NCI-H69 (cell line): ENCODE results near the gene YIPF1.
A peak's percentile ranks its signal among the peaks of the same experiment; 100 is the strongest.
"Not testable (repeated sequence)": the region's sequence is repeated elsewhere in the genome, so short reads cannot be mapped to it uniquely, and the experiment has no call there.

Experiments
- DNase-seq: peaks from one replicate; lab custom pipeline; 2025; lab: John Stamatoyannopoulos, UW

Gene YIPF1

GRCh38 chr1:53837924-53838653, 51.5 kb downstream of the YIPF1 start, which contains the start of gene NDC1:
Gene NDC1 (minus strand): TSS chr1:53838296. CDS start chr1:53838261, 35 bp downstream.
- DNase-seq: peak; percentile 95

DNA sequence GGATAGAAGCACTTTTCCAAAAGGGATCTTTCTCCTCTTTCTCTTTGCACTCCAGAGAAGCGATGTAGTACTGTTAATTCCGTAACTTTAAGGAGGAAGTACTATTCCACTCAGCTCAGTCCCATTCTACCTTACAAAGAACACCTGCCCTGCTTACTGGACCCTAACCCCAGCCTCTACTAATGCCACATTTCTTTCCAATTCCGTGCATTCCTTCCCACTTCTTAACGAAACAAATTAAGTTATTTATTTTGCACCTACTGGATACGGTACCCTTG, 52.0 kb downstream of the YIPF1 start:
- DNase-seq: peak; percentile 33

GRCh38 chr1:53835491-53835890, 54.1 kb downstream of the YIPF1 start:
- DNase-seq: no peak

DNA sequence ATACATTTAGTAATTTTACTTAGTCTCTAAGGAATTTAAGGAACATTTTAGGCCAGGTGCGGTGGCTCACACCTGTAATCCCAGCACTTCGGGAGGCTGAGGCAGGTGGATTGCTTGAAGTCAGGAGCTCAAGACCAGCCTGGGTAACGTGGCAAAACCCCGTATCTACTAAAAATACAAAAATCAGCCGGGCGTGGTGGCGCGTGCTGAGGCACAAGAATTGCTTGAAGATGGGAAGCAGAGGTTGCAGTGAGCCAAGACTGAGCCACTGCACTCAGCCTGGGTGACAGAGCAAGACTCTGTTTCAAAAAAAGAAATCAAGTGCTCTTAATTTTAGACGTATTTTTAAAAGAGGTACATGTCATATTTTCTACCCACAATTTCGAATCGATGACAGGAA, 54.8 kb downstream of the YIPF1 start:
- no peak for DNase-seq

GRCh38 chr1:53833393-53833792, 56.2 kb downstream of the YIPF1 start:
- DNase-seq: no peak

GRCh38 chr1:53826367-53826766, 63.2 kb downstream of the YIPF1 start:
- DNase-seq: no peak

DNA sequence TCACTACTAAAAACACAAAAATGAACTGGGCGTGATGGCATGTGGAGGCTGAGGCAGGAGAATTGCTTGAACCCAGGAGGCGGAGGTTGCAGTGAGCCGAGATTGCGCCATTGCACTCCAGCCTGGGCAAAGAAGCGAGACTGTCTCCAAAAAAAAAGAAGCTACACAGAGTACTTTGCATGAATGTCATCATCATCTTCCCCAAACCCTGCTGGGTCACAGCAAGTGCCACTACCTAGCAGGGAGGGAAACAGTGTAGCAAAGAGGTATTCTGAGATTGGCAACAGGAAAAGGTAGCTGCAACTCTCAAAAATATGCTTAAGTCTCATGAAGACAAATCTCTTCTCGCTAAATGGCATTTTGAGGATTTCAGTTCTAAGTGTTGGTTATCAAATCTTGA, 64.3 kb downstream of the YIPF1 start:
- no peak for DNase-seq

GRCh38 chr1:53822931-53823330, 66.7 kb downstream of the YIPF1 start:
- no peak for DNase-seq

DNA sequence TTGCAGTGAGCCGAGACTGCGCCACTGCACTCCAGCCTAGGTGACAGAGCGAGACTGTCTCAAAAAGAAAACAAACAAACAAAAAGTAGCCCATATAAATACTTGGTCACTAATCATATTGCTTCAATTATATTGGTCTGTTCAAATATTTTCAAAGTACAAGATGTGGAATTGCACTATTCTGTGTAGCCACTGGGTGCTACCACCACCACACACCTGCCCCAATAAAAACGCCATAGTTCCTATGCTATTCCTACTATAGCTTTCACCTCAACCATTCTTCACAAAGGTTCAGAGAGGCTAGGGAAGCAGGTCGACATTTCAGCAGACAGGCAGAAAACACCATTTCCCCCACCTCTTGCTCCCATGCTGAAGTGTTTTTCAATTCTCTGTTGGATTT, 68.2 kb downstream of the YIPF1 start:
- DNase-seq: no peak

GRCh38 chr1:53819387-53819786, 70.2 kb downstream of the YIPF1 start:
- DNase-seq: no peak

- DNase-seq: not testable (repeated sequence)
Measured at GRCh38 chr1:53816584-53816983, 73.0 kb downstream of the YIPF1 start.

- not testable (repeated sequence) for DNase-seq
Measured at GRCh38 chr1:53815484-53815883, 74.1 kb downstream of the YIPF1 start.

- peak; percentile 25 for DNase-seq
Measured at GRCh38 chr1:53811414-53811851, 78.2 kb downstream of the YIPF1 start.

- DNase-seq: no peak
Measured at GRCh38 chr1:53810497-53810896, 79.1 kb downstream of the YIPF1 start.

GRCh38 chr1:53810007-53810406, 79.6 kb downstream of the YIPF1 start:
- DNase-seq: no peak

DNA sequence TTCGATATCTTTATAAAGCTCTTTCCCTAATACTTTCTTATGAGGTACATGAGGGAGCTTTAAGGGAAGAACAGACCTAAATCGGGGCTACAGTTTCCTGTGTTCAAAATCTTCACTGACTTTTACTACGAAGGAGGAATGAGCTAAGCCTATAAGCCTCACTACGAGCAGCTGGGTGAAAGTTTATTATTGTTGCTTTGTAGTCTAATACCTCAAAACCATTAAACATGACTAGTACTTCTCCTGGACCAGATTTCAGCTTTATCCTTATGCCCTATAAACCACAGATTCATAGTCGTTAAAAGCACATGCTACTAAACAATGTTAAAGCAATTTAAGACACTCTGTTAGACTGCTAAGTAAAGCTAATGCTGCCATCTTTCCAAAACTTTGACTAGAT, 81.7 kb downstream of the YIPF1 start:
- no peak for DNase-seq

- DNase-seq: no peak
Measured at GRCh38 chr1:53804791-53805505, 84.6 kb downstream of the YIPF1 start.

DNA sequence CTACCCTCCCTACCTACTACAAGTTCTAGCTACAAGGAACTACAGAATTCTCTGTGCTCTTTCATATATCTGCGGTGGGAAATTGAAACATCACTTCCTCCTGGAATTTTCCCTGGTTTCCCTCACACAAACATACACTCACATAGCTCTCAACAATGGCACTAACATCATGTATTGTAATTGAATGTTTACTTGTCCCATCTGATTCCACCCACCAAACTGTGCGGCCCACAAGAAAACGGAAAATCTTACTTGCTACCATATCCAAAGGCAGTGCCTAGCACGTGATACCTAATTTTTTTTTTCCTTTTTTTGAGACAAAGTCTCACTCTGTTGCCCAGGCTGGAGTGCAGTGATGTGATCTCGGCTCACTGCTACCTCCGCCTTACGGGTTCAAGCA, 85.4 kb downstream of the YIPF1 start:
- no peak for DNase-seq
